Germinal center (tissue), 1 donor: ENCODE measurements around the gene LRFN5.
"Not testable (repeated sequence)": the region's sequence is repeated elsewhere in the genome, so short reads cannot be mapped to it uniquely, and the experiment has no call there.

Experiments used
- DNase-seq: peaks from one replicate; pipeline ENCODE4 v3.0.0; 2012; ENCODE audit warnings: mixed read lengths, low spot score

LRFN5 gene

GRCh38 chr14:41899416-41899815 lies 292.7 kb downstream of the LRFN5 start:
- no peak for DNase-seq

DNA sequence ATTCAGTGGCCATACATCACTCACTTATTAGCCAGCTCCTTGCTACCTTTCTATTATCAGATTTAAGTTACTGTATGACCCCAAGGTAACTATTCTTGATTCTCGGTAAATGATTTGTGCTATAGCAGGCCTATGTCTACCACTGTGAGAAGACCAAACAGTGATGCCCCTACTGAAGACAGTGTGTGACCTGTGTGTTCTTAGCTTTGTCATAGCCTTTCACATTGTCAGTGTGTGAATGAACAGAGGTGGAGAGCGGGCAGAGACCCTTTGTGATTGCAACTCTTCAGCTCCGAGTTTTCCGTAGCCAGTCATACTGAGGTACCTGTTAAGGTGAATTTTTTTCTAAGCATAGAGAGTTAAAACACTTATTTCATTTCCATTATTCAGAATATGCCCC lies 294.0 kb downstream of the LRFN5 start:
- no peak for DNase-seq

DNA sequence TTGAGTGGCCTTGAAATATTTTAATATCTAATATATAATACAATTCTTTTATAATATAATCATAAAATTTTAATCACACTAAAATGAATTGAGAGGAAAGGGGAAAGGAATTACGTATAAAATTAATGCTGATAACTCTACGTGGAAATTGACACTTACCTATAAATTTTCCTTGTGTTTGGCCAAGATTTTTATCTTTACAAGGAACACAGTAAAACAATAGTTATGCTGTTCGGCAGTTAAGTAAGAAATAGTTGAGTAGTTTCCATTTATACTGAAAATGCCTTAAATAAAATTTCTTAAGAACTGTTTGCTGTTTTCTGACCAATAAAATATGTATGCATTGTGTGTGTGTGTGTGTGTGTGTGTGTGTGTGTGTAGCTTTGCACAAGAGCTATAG lies 294.4 kb downstream of the LRFN5 start:
- DNase-seq = no peak

- no peak for DNase-seq
Measured at GRCh38 chr14:41905394-41905964, 298.8 kb downstream of the LRFN5 start.

DNA sequence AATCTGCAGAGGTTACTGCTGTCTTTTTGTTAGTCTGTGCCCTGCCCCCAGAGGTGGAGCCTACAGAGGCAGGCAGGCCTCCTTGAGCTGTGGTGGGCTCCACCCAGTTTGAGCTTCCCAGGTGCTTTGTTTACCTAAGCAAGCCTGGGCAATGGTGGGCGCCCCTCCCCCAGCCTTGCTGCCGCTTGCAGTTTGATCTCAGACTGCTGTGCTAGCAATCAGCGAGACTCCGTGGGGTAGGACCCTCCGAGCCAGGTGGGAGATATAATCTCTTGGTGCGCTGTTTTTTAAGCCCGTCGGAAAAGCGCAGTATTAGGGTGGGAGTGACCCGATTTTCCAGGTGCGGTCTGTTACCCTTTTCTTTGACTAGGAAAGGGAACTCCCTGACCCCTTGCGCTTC lies 304.5 kb downstream of the LRFN5 start:
- not testable (repeated sequence) for DNase-seq

DNA sequence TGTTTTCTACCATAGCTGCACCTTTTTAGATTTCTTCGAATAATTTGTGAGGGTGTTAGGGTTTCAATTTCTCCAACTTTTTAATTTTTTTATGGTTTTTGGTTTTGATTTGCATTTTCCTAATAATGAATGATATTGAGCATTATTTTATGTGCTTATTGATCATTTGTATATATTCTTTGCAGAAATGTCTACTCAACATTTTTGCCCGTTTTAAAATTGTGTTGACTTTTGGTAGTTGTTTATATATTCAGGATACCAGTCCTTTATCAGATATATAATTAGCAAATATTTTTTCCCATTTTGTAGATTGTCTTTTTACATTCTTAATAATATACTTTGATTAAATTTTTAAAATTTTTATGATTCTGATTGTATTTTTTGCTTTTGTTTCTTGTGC lies 306.7 kb downstream of the LRFN5 start:
- no peak for DNase-seq

DNA sequence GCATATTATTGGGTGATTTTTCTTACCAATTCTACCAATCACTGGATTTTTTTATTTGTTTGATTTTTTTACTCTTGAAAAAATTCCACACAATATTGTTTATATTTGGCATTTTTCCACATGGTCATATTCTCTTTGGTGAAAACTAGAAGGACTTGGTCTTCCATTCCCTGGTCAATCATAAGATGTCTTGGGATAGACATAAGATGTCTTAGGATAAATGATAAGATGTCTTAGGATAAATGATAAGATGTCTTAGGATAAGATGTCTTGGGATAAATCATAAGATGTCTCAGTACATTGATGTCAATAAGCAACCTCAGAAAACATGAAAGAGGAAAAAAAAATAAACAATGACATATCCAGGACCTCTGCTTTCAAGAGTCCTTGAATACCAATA lies 309.1 kb downstream of the LRFN5 start:
- DNase-seq = no peak

DNA sequence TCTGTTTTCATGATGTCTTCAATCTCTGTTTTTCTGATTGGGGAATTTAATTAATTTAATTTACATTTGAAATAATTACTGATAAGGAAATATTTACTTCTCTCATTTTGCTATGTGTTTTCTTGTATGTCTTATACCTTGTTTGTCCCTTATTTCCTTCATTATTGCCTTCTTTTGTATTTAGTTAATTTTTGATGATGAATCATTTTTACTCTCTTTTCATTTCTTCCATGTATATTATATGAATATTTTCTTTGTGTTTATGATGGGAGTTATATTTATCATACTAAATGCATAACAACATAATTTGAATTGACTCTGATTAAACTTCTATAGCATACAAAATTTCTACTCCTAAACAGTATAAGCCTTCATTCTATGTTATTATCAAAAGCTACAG lies 309.6 kb downstream of the LRFN5 start:
- DNase-seq = no peak

DNA sequence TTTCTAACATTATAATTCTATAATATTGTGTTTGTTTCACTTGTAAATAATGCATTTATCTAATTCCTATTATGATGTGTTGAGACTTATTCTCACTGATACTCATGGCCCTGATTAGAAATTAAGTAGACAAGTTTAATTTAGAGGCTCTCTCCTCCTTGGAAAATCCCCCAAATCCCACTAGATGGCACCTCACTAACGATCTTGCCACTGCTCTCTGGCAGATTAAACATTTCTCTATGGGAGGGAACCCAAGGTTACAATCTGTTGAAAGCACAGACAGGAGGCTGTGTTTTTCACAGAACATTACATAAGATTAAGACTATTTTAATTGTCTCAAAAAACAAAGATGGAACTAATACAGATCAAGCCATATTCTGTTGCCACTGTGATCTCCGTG lies 318.7 kb downstream of the LRFN5 start:
- DNase-seq = no peak

- no peak for DNase-seq
Measured at GRCh38 chr14:41950428-41951151, 343.9 kb downstream of the LRFN5 start.
